GM18499 (cell line): Measurements from ENCODE around the gene OR2A25.
"Not testable (repeated sequence)": the region's sequence is repeated elsewhere in the genome, so short reads cannot be mapped to it uniquely, and the experiment has no call there.

ENCODE experiments used
- ATAC-seq: cut with Tn5 transposase; IDR thresholded peaks from one replicate; pipeline ENCODE4 v1.9.1; 2021; ENCODE audit warnings: moderate number of reproducible peaks; ENCODE audit not compliant: insufficient read depth, unreplicated experiment

OR2A25 gene

GRCh38 chr7:144069511-144069910 lies at the start of gene OR2A25:
Gene OR2A25, plus strand, starts transcription at chr7:144069811. Its CDS starts 4,409 bp downstream, at chr7:144074220.
- ATAC-seq: no peak

- ATAC-seq: no peak
These were observed 49.3 kb upstream of the OR2A25 start for GRCh38 chr7:144020340-144020739.

- no peak for ATAC-seq
These were observed 47.4 kb upstream of the OR2A25 start for GRCh38 chr7:144022169-144022568.

GRCh38 chr7:144023171-144023827 lies 46.3 kb upstream of the OR2A25 start:
- no peak for ATAC-seq

- no peak for ATAC-seq
These were observed 45.4 kb upstream of the OR2A25 start for GRCh38 chr7:144024213-144024612.

- ATAC-seq: no peak
These were observed 43.3 kb upstream of the OR2A25 start for GRCh38 chr7:144026203-144026883.

- ATAC-seq: no peak
These were observed 42.5 kb upstream of the OR2A25 start for GRCh38 chr7:144027070-144027469.

- ATAC-seq: no peak
These were observed 41.6 kb upstream of the OR2A25 start for GRCh38 chr7:144027974-144028373.

GRCh38 chr7:144028547-144028946 lies 41.1 kb upstream of the OR2A25 start:
- no peak for ATAC-seq

GRCh38 chr7:144032516-144032915 lies 37.1 kb upstream of the OR2A25 start:
- no peak for ATAC-seq

- ATAC-seq: no peak
These were observed 36.5 kb upstream of the OR2A25 start for GRCh38 chr7:144032985-144033709.

GRCh38 chr7:144035385-144035784 lies 34.2 kb upstream of the OR2A25 start:
- ATAC-seq: no peak

GRCh38 chr7:144036302-144036885 lies 33.2 kb upstream of the OR2A25 start:
- no peak for ATAC-seq

GRCh38 chr7:144037414-144038035 lies 32.1 kb upstream of the OR2A25 start:
- no peak for ATAC-seq

GRCh38 chr7:144038887-144039286 lies 30.7 kb upstream of the OR2A25 start:
- no peak for ATAC-seq

- ATAC-seq: no peak
These were observed 21.0 kb upstream of the OR2A25 start, which contains the start of gene OR2A5 for GRCh38 chr7:144048648-144049047. Gene OR2A5, plus strand, starts transcription at chr7:144048948. Its CDS starts 1,454 bp downstream, at chr7:144050402.

- ATAC-seq: no peak
These were observed 20.1 kb upstream of the OR2A25 start for GRCh38 chr7:144049491-144049890.

- no peak for ATAC-seq
These were observed 19.5 kb upstream of the OR2A25 start for GRCh38 chr7:144050093-144050492.

GRCh38 chr7:144050884-144051283 lies 18.7 kb upstream of the OR2A25 start:
- ATAC-seq: not testable (repeated sequence)

GRCh38 chr7:144057954-144058353 lies 11.7 kb upstream of the OR2A25 start:
- ATAC-seq: no peak
